Measurements from ENCODE around the gene ANKRD11.
A peak's percentile ranks its signal among the peaks of the same experiment; 100 is the strongest.
"Not testable (repeated sequence)": the region's sequence is repeated elsewhere in the genome, so short reads cannot be mapped to it uniquely, and the experiment has no call there.

The ANKRD11 gene

DNA sequence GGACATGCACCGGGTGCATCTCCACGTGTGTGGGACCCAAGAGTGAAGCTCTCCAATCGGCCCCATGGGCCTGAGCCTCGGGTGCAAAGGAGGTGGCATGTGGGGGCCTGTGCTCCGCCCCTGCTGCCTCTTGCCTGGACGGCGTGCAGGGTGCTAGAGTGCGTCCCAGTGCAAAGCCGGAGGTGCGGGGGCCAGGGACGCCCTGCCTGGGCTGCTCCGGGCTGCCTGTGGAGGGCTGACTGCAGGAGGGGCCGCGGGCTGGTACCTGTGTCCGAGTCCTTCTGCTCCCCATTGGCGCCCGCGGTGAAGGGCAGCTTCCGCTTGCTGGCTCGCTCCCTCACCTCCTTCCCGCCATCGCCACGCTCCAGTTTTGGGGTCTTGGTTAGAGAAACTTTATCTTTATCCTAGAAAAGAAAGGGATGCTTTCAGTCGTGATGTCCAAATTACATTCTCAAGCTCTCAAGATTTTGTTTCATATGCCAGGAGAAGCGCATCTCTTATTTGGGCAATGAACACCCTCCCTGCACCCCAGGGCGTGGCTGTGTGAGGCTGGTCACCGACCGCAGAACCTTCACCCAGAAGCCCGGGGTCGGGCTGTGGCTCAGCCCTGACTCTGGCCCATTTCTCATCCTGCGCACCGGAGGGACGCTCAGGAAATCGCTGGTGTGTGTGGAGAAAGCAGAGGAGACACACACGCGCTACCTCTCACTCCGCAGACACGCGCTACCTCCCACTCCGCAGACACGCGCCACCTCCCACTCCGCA, 185.2 kb downstream of the ANKRD11 start:
- no peak overlapping the region for H3K4me3 ChIP-seq (replicated peaks in 1 of 2; ENCODE audit: low read depth in 2 of 2, low read length in 2 of 2)
- no peak for DNase-seq (ENCODE audit: low read depth in 2 of 2)
- TF ChIP-seq, protein P1, sequence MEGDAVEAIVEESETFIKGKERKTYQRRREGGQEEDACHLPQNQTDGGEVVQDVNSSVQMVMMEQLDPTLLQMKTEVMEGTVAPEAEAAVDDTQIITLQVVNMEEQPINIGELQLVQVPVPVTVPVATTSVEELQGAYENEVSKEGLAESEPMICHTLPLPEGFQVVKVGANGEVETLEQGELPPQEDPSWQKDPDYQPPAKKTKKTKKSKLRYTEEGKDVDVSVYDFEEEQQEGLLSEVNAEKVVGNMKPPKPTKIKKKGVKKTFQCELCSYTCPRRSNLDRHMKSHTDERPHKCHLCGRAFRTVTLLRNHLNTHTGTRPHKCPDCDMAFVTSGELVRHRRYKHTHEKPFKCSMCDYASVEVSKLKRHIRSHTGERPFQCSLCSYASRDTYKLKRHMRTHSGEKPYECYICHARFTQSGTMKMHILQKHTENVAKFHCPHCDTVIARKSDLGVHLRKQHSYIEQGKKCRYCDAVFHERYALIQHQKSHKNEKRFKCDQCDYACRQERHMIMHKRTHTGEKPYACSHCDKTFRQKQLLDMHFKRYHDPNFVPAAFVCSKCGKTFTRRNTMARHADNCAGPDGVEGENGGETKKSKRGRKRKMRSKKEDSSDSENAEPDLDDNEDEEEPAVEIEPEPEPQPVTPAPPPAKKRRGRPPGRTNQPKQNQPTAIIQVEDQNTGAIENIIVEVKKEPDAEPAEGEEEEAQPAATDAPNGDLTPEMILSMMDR (IDR thresholded peaks at IDR 0.05; ENCODE audit: low read depth, low read length) = no peak

DNA sequence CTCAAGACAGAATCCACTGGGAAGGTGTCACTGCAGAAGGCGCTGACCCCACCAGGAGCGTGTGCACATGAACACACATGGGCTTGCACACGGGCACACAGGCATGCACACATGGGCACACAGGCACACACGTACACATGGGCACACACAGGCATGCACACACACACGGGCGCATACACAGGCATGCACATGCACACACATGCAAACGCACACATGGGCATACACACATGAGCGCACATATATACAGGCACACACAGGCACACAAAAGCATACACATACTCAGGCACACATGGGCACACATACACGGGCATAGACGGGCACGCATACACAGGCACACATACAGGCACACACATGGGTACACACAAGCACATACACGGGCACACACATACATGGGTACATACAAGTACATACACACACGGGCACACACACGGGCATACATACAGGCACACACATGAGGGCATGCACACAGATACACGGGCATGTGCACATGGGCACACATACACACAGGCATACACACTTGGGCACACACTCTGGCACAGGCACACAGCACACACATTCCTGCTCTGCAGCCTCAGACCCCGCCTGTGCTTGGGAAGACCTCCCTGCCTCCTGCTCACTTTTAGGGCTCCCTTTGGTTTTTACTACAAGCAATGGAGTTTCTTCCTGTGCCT, 186.0 kb downstream of the ANKRD11 start:
- H3K4me3 ChIP-seq (replicated peaks in 1 of 2; ENCODE audit: low read depth in 2 of 2, low read length in 2 of 2) = no peak overlapping the region

DNA sequence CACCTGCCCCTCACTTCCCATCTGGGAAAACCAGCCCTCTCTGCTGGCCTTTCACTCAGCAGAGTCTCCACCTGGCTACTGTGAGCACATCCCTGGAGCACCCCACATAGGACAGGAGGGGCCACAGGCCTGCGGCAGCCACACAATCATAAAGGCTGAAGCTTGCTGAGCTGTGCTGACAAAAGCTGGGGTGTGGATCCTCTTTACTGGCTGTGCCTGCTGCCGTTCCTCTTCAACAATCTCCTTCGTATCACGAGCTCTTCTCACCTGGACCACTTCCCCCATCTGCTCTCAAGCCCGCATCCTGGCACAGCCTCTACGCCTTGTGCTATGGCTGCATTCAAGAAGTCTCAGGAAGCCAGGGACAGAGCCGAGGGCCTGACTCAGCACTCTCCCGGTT, 186.7 kb downstream of the ANKRD11 start:
- TF ChIP-seq, protein P1 (IDR thresholded peaks at IDR 0.05; ENCODE audit: low read depth, low read length) = no peak
- no peak for DNase-seq (ENCODE audit: low read depth in 2 of 2)
- no peak overlapping the region for H3K4me3 ChIP-seq (replicated peaks in 1 of 2; ENCODE audit: low read depth in 2 of 2, low read length in 2 of 2)

More for the DNA sequence above, 186.0 kb downstream of the ANKRD11 start:
- TF ChIP-seq, protein P1 (IDR thresholded peaks at IDR 0.05; ENCODE audit: low read depth, low read length) = no peak
- no peak for DNase-seq (ENCODE audit: low read depth in 2 of 2)

DNA sequence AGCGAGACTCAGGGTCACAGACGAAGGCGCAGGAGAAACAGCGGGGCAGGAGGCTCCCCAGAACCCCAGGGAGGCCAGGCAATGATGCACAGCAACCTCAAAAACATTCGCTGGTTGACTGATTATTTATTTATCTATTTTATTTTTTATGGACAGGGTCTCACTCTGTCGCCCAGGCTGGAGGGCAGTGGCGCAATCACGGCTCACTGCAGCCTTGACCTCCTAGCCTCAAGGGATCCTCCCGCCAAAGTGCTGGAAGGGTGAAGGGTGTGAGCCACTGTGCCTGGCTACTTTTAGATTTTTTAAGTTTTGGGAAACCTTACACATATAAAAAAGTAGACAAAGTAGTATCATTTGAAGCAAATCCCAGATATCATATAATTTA, 189.4 kb downstream of the ANKRD11 start:
- H3K4me3 ChIP-seq (replicated peaks in 1 of 2; ENCODE audit: low read depth in 2 of 2, low read length in 2 of 2) = no peak overlapping the region
- TF ChIP-seq, protein P1 (IDR thresholded peaks at IDR 0.05; ENCODE audit: low read depth, low read length) = no peak
- DNase-seq (ENCODE audit: low read depth in 2 of 2) = no peak

DNA sequence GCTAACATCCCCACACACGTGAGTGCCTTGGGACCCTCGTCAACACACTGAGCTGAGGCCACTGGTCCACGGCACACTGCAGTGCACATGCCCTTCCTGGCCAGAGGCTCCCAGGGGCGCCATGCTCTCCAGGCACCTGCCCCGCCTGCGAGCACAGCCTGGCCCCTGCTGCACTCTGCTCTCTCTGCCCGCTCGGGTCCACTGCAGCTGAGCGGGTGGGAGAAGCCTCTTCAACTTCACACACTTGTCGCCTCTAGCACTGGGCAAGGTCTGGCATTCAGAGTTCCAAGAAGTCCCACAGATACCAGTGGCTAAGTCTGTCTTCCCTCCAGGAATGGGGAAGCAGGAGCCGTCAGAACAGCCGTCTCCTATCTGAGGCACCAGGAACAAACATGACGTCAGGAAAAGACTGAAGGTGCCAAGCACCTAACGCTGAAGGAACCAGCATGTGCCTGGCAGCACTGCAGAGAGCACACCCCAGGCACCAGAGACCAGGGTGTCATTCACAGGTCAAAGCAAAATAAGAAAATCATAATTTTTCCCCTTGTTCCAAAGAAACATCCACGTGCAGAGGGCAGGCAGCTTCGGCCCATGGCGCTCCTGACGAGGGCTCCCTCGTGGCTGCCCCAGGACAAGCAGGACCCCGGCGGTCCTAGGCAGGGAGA, 189.9 kb downstream of the ANKRD11 start:
- TF ChIP-seq, protein P1 (IDR thresholded peaks at IDR 0.05; ENCODE audit: low read depth, low read length) = no peak
- no peak overlapping the region for H3K4me3 ChIP-seq (replicated peaks in 1 of 2; ENCODE audit: low read depth in 2 of 2, low read length in 2 of 2)
- DNase-seq (ENCODE audit: low read depth in 2 of 2) = peak; percentile 53 to 88

DNA sequence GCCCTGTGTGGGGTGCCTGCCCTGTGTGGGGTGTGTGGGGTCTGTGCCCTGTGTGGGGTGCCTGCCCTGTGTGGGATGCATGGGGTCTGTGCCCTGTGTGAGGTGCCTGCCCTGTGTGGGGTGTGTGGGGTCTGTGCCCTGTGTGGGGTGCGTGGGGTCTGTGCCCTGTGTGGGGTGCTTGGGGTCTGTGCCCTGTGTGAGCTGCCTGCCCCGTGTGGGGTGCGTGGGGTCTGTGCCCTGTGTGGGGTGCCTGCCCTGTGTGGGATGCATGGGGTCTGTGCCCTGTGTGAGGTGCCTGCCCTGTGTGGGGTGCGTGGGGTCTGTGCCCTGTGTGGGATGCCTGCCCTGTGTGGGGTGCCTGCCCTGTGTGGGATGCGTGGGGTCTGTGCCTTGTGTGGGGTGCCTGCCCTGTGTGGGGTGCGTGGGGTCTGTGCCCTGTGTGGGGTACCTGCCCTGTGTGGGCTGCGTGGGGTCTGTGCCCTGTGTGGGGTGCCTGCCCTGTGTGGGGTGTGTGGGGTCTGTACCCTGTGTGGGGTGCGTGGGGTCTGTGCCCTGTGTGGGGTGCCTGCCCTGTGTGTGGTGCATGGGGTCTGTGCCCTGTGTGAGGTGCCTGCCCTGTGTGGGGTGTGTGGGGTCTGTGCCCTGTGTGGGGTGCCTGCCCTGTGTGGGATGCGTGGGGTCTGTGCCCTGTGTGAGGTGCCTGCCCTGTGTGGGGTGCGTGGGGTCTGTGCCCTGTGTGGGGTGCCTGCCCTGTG, 190.8 kb downstream of the ANKRD11 start:
- not testable (repeated sequence) for H3K4me3 ChIP-seq (replicated peaks in 1 of 2; ENCODE audit: low read depth in 2 of 2, low read length in 2 of 2); DNase-seq (ENCODE audit: low read depth in 2 of 2)

Measured in cardiac fibroblast (primary cell).